Smooth muscle cell (in vitro differentiated cells): ENCODE measurements around the gene ZNF829. TPM values are rescaled to one million over a fixed set of nuclear protein-coding genes. Genes with fewer than 3 reads are reported as not detected.

ENCODE experiments used
- DNase-seq: peaks from one replicate; lab custom pipeline; 2025; ENCODE audit not compliant: unreplicated experiment; lab: John Stamatoyannopoulos, UW
- H2AFZ ChIP-seq: fragments of 200-600 bp; sonication (generic); 2 replicates; pipeline ENCODE4 v1.6.0; 2016; ENCODE audit warnings: antibody characterized with exemption, low read depth, mild to moderate bottlenecking
- H3F3A ChIP-seq: fragments of 200-600 bp; sonication (generic); 2 replicates; pipeline ENCODE4 v1.6.0; 2017; ENCODE audit warnings: antibody characterized with exemption, low read depth
- H3K27ac ChIP-seq: fragments of 200-600 bp; sonication (generic); 2 replicates; pipeline ENCODE4 v1.5.1; 2016; ENCODE audit warnings: low read depth, mild to moderate bottlenecking
- H3K27me3 ChIP-seq: fragments of 200-600 bp; sonication (generic); 2 replicates; pipeline ENCODE4 v1.6.1; 2016; ENCODE audit warnings: low read depth, mild to moderate bottlenecking
- H3K36me3 ChIP-seq: fragments of 200-600 bp; sonication (generic); 2 replicates; pipeline ENCODE4 v1.5.1; 2016; ENCODE audit warnings: low read depth
- H3K4me1 ChIP-seq: fragments of 200-600 bp; sonication (generic); 2 replicates; pipeline ENCODE4 v1.5.1; 2016; ENCODE audit warnings: low read depth
- H3K4me2 ChIP-seq: fragments of 200-600 bp; sonication (generic); 2 replicates; pipeline ENCODE4 v1.6.0; 2016; ENCODE audit warnings: mild to moderate bottlenecking
- H3K4me3 ChIP-seq: fragments of 200-600 bp; sonication (generic); 2 replicates; pipeline ENCODE4 v1.5.1; 2016; ENCODE audit warnings: mild to moderate bottlenecking
- H3K79me2 ChIP-seq: fragments of 200-600 bp; sonication (generic); 2 replicates; pipeline ENCODE4 v1.6.0; 2016; ENCODE audit warnings: low read depth, mild to moderate bottlenecking
- H3K9ac ChIP-seq: fragments of 200-600 bp; sonication (generic); 2 replicates; pipeline ENCODE4 v1.6.0; 2016; ENCODE audit warnings: low read depth
- H3K9me3 ChIP-seq: fragments of 200-600 bp; sonication (generic); replicated peaks from 2 replicates; pipeline ENCODE4 v1.5.1; 2016; ENCODE audit warnings: low read depth
- H4K20me1 ChIP-seq: fragments of 200-600 bp; sonication (generic); 2 replicates; pipeline ENCODE4 v1.6.0; 2016; ENCODE audit warnings: low read depth
- WGBS: methylation state at CpG from one replicate; pipeline ENCODE4 v1.1.7; 2016; ENCODE audit warnings: low lambda C conversion rate; 5-methylcytosine and 5-hydroxymethylcytosine counted together
- polyA plus RNA-seq: library from polyadenylated mRNA; unstranded; fragments of >200 nt; fragmentation: Nextera tagmentation; extraction: Ambion mirVana; gene quantifications from 2 replicates; pipeline ENCODE4 v1.2.1, GENCODE V29; 2016
- total RNA-seq: library from RNA; depleted of rRNA; stranded (reverse); fragments of >200 nt; gene quantifications from 2 replicates; pipeline ENCODE4 v1.2.3, GENCODE V29; 2014
- TF ChIP-seq, protein P1 (sequence below): fragments of 200-600 bp; sonication (generic); IDR thresholded peaks from 2 replicates; pipeline ENCODE4 v1.5.1; 2017; ENCODE audit warnings: borderline replicate concordance, mild to moderate bottlenecking, antibody characterized with exemption; ENCODE audit not compliant: insufficient read depth, poor library complexity, severe bottlenecking

The ZNF829 gene
- total and polyA plus RNA-seq, 2 experiments from 2014 or later = 0.71 to 2.7 TPM

DNA sequence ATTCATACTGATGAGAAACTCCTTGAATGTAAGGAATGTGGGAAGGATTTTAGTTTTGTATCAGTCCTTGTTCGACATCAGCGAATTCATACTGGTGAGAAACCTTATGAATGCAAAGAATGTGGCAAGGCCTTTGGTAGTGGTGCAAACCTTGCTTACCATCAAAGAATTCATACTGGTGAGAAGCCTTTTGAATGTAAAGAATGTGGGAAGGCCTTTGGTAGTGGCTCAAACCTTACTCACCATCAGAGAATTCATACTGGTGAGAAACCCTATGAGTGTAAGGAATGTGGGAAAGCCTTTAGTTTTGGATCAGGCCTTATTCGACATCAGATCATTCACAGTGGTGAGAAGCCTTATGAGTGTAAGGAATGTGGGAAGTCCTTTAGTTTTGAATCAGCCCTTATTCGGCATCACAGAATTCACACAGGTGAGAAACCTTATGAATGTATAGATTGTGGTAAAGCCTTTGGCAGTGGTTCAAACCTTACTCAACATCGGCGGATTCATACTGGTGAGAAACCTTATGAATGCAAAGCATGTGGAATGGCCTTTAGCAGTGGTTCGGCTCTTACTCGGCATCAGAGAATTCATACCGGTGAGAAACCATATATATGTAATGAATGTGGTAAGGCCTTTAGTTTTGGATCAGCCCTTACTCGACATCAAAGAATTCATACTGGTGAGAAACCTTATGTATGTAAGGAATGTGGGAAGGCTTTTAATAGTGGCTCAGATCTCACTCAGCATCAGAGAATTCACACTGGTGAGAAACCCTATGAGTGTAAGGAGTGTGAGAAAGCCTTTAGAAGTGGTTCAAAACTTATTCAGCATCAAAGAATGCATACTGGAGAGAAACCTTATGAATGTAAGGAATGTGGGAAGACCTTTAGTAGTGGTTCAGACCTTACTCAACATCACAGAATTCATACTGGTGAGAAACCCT lies 38.8 kb downstream of the ZNF829 start:
- Histone ChIP-seq H3K9ac (no peak overlapping the region), H4K20me1 (no peaks in the 10 kb centered on the region), H3K4me1 (no peaks in the 10 kb centered on the region), H3K27ac (no peak overlapping the region), H3K4me2 (no peak overlapping the region), H3K9me3 (peaks cover 88% of the 10 kb centered on the region), H2AFZ (no peak overlapping the region), H3K79me2 (peaks cover 3% of the 10 kb centered on the region), H3K36me3 (peaks cover 72% of the 10 kb centered on the region), H3K4me3 (no peak overlapping the region), H3K27me3 (no peaks in the 10 kb centered on the region), H3F3A (no peaks in the 10 kb centered on the region)
- DNase-seq = no peak
- TF ChIP-seq, protein P1, sequence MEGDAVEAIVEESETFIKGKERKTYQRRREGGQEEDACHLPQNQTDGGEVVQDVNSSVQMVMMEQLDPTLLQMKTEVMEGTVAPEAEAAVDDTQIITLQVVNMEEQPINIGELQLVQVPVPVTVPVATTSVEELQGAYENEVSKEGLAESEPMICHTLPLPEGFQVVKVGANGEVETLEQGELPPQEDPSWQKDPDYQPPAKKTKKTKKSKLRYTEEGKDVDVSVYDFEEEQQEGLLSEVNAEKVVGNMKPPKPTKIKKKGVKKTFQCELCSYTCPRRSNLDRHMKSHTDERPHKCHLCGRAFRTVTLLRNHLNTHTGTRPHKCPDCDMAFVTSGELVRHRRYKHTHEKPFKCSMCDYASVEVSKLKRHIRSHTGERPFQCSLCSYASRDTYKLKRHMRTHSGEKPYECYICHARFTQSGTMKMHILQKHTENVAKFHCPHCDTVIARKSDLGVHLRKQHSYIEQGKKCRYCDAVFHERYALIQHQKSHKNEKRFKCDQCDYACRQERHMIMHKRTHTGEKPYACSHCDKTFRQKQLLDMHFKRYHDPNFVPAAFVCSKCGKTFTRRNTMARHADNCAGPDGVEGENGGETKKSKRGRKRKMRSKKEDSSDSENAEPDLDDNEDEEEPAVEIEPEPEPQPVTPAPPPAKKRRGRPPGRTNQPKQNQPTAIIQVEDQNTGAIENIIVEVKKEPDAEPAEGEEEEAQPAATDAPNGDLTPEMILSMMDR = no peak
- WGBS = 97% methylated on average over 10 of the region's 10 CpGs

GRCh38 chr19:36851898-36852297 lies 64.2 kb downstream of the ZNF829 start:
- WGBS = 97% methylated on average over 3 of the region's 3 CpGs
- H3K79me2 ChIP-seq = peaks cover 24% of the 10 kb centered on the region
- TF ChIP-seq, protein P1 = no peak

DNA sequence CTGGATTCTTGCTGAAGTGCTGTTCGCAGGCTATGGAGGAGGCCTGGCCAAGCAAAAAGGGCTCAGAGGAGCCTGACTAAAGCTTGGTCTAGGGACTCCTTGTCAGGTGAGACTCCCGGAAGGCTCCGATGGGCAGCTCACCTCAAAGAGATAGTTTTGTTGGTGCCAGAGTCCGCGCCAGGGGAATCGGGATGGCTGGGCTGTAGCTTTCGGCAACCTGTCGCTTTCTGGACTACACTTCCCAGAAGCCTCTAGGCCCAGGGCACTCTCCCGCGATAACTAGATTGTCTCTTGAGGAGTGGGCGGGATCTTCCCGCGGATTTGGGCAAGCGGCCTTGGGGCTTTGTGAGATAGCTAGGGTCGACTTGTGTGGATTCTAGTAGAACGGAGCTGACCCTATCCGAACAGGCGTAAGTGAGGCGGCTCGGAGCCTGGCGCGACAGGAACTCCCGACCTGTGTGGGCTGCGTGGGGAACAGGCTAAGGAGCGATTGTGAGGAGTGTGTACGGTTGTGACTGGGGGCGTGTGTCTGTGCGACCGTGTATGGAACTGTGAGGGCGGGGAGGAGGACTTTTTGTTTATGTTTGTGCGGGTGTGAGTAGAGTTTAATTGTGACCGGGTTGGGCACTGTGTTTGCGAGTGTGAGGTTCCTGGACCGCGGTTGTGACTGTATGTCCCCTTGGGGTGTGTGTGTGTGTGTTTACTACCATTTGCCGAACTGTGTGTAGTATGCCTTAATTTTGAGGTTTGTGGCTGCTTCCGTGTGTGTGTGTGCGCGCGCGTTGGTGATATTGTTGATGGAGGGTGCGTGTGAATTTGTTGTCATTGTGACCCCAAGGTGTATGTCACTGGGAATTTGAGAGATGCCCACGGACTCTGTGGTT lies 65.3 kb downstream of the ZNF829 start, which contains the start of gene ZNF345:
TSS of gene ZNF345 (plus strand) at position 318 of the 884 bp plus-strand sequence. CDS start 25,955 bp downstream, outside the sequence.
- no peaks in the 10 kb centered on the region for H3F3A ChIP-seq
- peak within 1 kb of the TSS; percentile 88 for H3K4me2 ChIP-seq
- H3K9me3 ChIP-seq = peaks cover 11% of the 10 kb centered on the region
- H3K4me3 ChIP-seq = peak within 1 kb of the TSS; percentile 87
- H4K20me1 ChIP-seq = no peaks in the 10 kb centered on the region
- peaks cover 13% of the 10 kb centered on the region for H3K4me1 ChIP-seq
- peak within 1 kb of the TSS; percentile 85 for H3K9ac ChIP-seq
- DNase-seq = peak; percentile 52
- peaks cover 10% of the 10 kb centered on the region for H3K36me3 ChIP-seq
- WGBS = 1% methylated on average over 43 of the region's 43 CpGs
- peaks cover 17% of the 10 kb centered on the region for H3K79me2 ChIP-seq
- peak within 1 kb of the TSS; percentile 86 for H3K27ac ChIP-seq
- TF ChIP-seq, protein P1 = no peak
- H2AFZ ChIP-seq = peak within 1 kb of the TSS; percentile 99
- H3K27me3 ChIP-seq = no peaks in the 10 kb centered on the region

More at GRCh38 chr19:36851898-36852297, 64.2 kb downstream of the ZNF829 start:
- H3K9me3 ChIP-seq = peaks cover 18% of the 10 kb centered on the region
- peaks cover 13% of the 10 kb centered on the region for H3K4me1 ChIP-seq
- no peak for DNase-seq
- H3K36me3 ChIP-seq = peaks cover 21% of the 10 kb centered on the region
- H3K4me2 ChIP-seq = peak overlapping the region; percentile 88
- H3K4me3 ChIP-seq = peak overlapping the region; percentile 87
- H3K9ac ChIP-seq = no peak overlapping the region
- no peaks in the 10 kb centered on the region for H3K27me3 ChIP-seq
- no peak overlapping the region for H3K27ac ChIP-seq
- H4K20me1 ChIP-seq = no peaks in the 10 kb centered on the region
- H2AFZ ChIP-seq = peak overlapping the region; percentile 99
- no peaks in the 10 kb centered on the region for H3F3A ChIP-seq
